Parathyroid adenoma (tissue), 2 donors: ENCODE measurements around the gene BRD9.

Experiments used
- H2AFZ ChIP-seq: fragments of 300-600 bp; sonication (generic); one replicate; pipeline ENCODE4 v1.7.0; 2017; ENCODE audit warnings: antibody characterized with exemption, mild to moderate bottlenecking
- H3K27ac ChIP-seq: fragments of 300-600 bp; sonication (generic); one replicate; pipeline ENCODE4 v1.7.0; 2017
- H3K27me3 ChIP-seq: fragments of 300-600 bp; sonication (generic); one replicate; pipeline ENCODE4 v1.7.0; 2017; ENCODE audit warnings: low read length; ENCODE audit not compliant: control insufficient read depth, insufficient read depth
- H3K36me3 ChIP-seq: fragments of 300-600 bp; sonication (generic); one replicate; pipeline ENCODE4 v1.7.0; 2017; ENCODE audit warnings: low read length; ENCODE audit not compliant: control insufficient read depth, insufficient read depth
- H3K4me1 ChIP-seq: fragments of 300-600 bp; sonication (generic); one replicate; pipeline ENCODE4 v1.7.0; 2017; ENCODE audit warnings: control low read depth
- H3K4me2 ChIP-seq: fragments of 300-600 bp; sonication (generic); one replicate; pipeline ENCODE4 v1.7.0; 2017; ENCODE audit warnings: low read length
- H3K4me3 ChIP-seq: fragments of 300-600 bp; sonication (generic); one replicate; pipeline ENCODE4 v1.7.0; 2017; ENCODE audit warnings: low read depth, low read length
- H3K79me2 ChIP-seq: fragments of 300-600 bp; sonication (generic); one replicate; pipeline ENCODE4 v1.7.0; 2017; ENCODE audit warnings: control low read depth
- H3K9ac ChIP-seq: fragments of 300-600 bp; sonication (generic); one replicate; pipeline ENCODE4 v1.7.0; 2017; ENCODE audit warnings: mild to moderate bottlenecking
- H3K9me3 ChIP-seq: fragments of 300-600 bp; sonication (generic); one replicate; pipeline ENCODE4 v1.7.0; 2017; ENCODE audit warnings: low read length; ENCODE audit not compliant: control insufficient read depth
- CTCF ChIP-seq: fragments of 300-600 bp; sonication (generic); IDR thresholded peaks from one replicate; pipeline ENCODE4 v1.7.0; 2017; ENCODE audit warnings: antibody characterized with exemption, mild to moderate bottlenecking
- donor health status: primary hyperparathyroidism.

BRD9 gene

GRCh38 chr5:886036-886435 lies 6.6 kb downstream of the BRD9 start:
- no peak overlapping the region for H3K27ac ChIP-seq
- H2AFZ ChIP-seq = no peak overlapping the region
- H3K4me3 ChIP-seq = no peak overlapping the region
- no peak overlapping the region for H3K4me2 ChIP-seq
- H3K4me1 ChIP-seq = no peaks in the 10 kb centered on the region
- no peak for TF ChIP-seq CTCF
- no peaks in the 10 kb centered on the region for H3K36me3 ChIP-seq
- H3K27me3 ChIP-seq = no peaks in the 10 kb centered on the region
- peaks cover 13% of the 10 kb centered on the region for H3K79me2 ChIP-seq
- no peak overlapping the region for H3K9ac ChIP-seq
- H3K9me3 ChIP-seq = no peaks in the 10 kb centered on the region

DNA sequence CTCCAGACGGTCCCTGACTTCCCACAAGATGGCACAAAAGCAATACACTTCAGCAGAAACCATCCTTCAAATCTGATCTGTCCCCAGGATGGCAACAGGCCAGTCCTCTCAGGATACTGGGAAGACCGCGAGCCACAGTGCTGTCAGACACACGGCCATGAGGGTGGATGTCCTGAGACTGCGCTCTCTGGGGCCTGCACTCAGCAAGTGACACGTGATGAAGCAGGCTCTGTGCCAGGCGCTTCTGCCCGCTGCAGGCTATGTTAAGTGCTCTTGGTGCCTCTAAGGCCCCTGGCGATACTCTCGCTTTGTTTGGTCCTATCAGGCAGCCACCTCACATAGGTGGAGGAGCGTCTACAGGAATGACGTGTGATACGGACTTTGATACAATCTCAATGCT lies 7.1 kb downstream of the BRD9 start:
- Histone ChIP-seq H3K4me1 (no peaks in the 10 kb centered on the region), H2AFZ (no peak overlapping the region), H3K36me3 (no peaks in the 10 kb centered on the region)

DNA sequence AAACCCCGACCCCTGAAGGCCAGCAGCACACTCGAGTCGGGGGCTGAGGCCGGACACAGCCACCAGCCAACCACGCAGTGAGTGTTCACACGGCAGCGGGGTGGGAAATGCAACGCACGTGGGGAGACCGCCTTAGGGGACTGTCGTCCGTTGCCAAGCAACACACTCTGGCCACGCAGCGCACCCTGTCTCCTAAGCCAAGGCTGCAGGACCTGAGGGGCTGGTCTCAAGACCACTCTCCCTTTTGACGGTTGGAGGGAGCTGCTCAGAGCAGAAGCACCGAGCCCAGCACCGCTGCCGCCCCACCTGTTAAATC lies 7.5 kb downstream of the BRD9 start:
- no peaks in the 10 kb centered on the region for H3K4me1 ChIP-seq
- peaks cover 11% of the 10 kb centered on the region for H3K79me2 ChIP-seq
- no peak overlapping the region for H2AFZ ChIP-seq
- H3K36me3 ChIP-seq = no peaks in the 10 kb centered on the region
- TF ChIP-seq CTCF = no peak
- H3K27ac ChIP-seq = no peak overlapping the region
- H3K9me3 ChIP-seq = no peaks in the 10 kb centered on the region
- H3K9ac ChIP-seq = no peak overlapping the region
- H3K27me3 ChIP-seq = no peaks in the 10 kb centered on the region
- no peak overlapping the region for H3K4me3 ChIP-seq
- H3K4me2 ChIP-seq = no peak overlapping the region

More for the DNA sequence above, 7.1 kb downstream of the BRD9 start:
- no peak overlapping the region for H3K4me2 ChIP-seq
- H3K9me3 ChIP-seq = no peaks in the 10 kb centered on the region
- H3K27ac ChIP-seq = no peak overlapping the region
- no peak overlapping the region for H3K9ac ChIP-seq
- no peak overlapping the region for H3K4me3 ChIP-seq
- no peak for TF ChIP-seq CTCF
- peaks cover 11% of the 10 kb centered on the region for H3K79me2 ChIP-seq
- H3K27me3 ChIP-seq = no peaks in the 10 kb centered on the region

DNA sequence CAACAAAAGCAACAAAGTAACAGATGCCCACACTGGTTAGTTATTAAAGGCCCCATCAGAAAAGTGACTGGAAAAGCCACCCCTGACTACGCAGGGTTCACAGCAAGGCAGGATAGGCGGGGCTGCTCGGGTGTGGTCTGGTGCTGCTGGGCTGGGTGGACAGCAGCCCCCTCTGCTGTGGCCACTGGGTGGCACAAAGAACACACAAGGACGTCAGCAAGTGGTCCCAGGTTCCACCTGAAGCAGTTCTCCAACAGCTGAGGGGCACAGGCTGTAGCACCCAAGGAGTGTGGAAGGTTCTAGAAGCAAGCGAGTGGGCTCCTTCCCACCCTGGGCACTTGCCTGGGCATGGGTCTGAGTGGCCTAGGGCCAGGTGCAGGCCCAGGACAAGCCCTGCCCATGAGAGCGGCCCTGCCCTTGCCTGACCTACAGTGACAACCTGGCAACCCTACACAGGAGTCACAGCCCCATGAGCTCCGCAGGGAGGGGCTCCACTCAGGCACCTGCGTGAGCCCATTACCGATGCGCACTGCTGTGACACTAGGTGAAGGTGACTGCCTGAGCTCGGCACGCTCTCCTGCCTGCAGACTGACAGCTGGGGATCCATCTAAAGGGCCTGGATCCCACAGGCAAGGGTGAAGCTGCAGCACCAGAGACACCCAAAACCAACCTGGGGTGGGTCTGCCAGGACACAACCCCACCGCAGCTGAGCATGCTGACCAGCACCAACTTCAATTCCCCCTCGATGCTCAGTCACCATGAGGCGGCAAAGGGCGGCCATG lies 8.1 kb downstream of the BRD9 start:
- peaks cover 11% of the 10 kb centered on the region for H3K79me2 ChIP-seq
- H3K9ac ChIP-seq = no peak overlapping the region
- H3K9me3 ChIP-seq = no peaks in the 10 kb centered on the region
- no peaks in the 10 kb centered on the region for H3K4me1 ChIP-seq
- H3K27me3 ChIP-seq = no peaks in the 10 kb centered on the region
- H3K4me3 ChIP-seq = no peak overlapping the region
- no peaks in the 10 kb centered on the region for H3K36me3 ChIP-seq
- no peak overlapping the region for H3K27ac ChIP-seq
- H3K4me2 ChIP-seq = no peak overlapping the region
- H2AFZ ChIP-seq = no peak overlapping the region
- no peak for TF ChIP-seq CTCF
